SK-N-MC (cell line): ENCODE data around the gene KCNH1.

Experiments
- EZH2 ChIP-seq: fragments of 200-600 bp; sonication (generic); IDR thresholded peaks from one replicate; pipeline ENCODE4 v1.6.1; 2017; ENCODE audit warnings: antibody characterized with exemption
- POLR2AphosphoS5 ChIP-seq: IDR thresholded peaks from 2 replicates; pipeline ENCODE4 v1.6.1; 2012; ENCODE audit warnings: mild to moderate bottlenecking, low read depth, low read length, borderline replicate concordance

- no peak for TF ChIP-seq EZH2
- no peak for TF ChIP-seq POLR2AphosphoS5
Observed at GRCh38 chr1:210922666-210923065, 211.3 kb downstream of the KCNH1 start.
